ENCODE data around the gene AASS.

The AASS gene

GRCh38 chr7:122038134-122038533 lies 105.9 kb downstream of the AASS start:
- no peak for DNase-seq

GRCh38 chr7:122035876-122036275 lies 108.2 kb downstream of the AASS start:
- no peak for DNase-seq

GRCh38 chr7:122033641-122034040 lies 110.4 kb downstream of the AASS start:
- no peak for DNase-seq

DNA sequence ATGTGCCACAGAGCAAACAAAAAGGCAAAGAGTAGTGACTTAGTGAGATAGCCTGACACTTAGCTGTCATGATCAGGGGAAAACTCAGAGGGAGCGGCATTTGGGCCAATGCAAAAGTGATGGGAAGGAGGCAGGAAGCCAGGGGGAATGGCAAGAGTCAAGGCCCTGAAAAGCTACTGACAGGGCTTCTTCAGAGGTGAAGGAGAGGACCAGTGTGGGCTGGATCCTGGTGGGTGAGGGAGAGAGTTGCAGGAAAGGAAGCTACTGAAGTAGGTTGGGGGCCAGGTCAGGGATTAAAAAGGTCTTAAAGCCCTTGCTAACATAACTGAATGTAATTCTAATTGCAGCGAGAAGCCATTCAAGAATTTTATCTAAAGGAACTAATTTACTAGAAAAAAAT lies 117.0 kb downstream of the AASS start:
- no peak for DNase-seq
